ENCODE measurements around the gene SLC2A13. TPM values are rescaled to one million over a fixed set of nuclear protein-coding genes. Genes with fewer than 3 reads are reported as not detected.

Gene SLC2A13
- total RNA-seq, 4 donors from 2014 or later = 18.4 to 32.0 (median 25.3) TPM

- TF ChIP-seq, protein P1, sequence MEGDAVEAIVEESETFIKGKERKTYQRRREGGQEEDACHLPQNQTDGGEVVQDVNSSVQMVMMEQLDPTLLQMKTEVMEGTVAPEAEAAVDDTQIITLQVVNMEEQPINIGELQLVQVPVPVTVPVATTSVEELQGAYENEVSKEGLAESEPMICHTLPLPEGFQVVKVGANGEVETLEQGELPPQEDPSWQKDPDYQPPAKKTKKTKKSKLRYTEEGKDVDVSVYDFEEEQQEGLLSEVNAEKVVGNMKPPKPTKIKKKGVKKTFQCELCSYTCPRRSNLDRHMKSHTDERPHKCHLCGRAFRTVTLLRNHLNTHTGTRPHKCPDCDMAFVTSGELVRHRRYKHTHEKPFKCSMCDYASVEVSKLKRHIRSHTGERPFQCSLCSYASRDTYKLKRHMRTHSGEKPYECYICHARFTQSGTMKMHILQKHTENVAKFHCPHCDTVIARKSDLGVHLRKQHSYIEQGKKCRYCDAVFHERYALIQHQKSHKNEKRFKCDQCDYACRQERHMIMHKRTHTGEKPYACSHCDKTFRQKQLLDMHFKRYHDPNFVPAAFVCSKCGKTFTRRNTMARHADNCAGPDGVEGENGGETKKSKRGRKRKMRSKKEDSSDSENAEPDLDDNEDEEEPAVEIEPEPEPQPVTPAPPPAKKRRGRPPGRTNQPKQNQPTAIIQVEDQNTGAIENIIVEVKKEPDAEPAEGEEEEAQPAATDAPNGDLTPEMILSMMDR (IDR thresholded peaks at IDR 0.05; ENCODE audit: low read depth) = no peak
Measured at GRCh38 chr12:39831587-39832315, 274.1 kb downstream of the SLC2A13 start.

- TF ChIP-seq, protein P1 (IDR thresholded peaks at IDR 0.05; ENCODE audit: low read depth) = no peak
Measured at GRCh38 chr12:39830852-39831520, 274.9 kb downstream of the SLC2A13 start.

DNA sequence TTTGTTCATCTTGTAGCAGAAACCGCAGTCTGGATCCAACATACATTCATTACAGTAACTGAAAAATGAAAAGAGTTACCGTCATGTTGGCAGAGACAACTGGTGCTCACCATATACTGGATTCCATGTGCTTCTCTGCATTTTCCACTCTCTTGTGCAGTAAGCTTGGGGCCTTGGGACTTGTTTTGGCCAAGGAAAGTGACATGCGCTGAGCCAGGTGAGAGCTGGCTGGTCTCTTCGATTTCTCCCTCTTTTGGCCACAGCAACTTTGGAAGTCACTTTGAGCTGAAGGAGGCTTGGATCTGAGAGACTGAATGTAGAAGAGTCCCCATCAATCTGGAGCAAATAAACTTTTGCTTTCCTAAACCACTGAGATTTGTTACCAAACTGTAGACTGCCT is 275.7 kb downstream of the SLC2A13 start:
- TF ChIP-seq, protein P1 (IDR thresholded peaks at IDR 0.05; ENCODE audit: low read depth) = no peak

- TF ChIP-seq, protein P1 (IDR thresholded peaks at IDR 0.05; ENCODE audit: low read depth) = no peak
Measured at GRCh38 chr12:39824505-39825212, 281.2 kb downstream of the SLC2A13 start.

DNA sequence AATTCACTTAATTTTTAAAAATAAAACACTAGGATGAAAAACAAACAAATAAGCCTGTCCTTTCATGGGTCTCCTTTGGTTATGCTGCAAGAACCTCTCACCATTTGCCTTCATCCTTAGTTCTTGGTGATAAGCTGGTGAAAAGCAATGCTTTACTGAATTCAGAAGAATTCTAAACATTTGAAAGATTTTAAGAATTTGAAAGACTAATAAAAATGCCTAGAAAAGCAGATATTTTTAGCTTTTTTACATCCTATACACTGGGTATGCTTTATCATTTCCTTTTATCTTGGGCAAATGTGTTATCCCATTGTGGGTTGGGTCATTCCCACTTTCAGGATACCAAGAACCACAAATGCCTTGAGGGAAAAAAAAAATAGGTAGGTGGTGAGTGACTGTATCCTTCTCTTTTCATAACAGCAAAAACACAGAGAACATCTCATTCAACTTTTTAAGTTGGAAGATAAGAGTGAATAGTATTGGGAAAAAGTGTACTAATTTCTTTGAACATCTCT is 289.2 kb downstream of the SLC2A13 start:
- TF ChIP-seq, protein P1 (IDR thresholded peaks at IDR 0.05; ENCODE audit: low read depth) = no peak

GRCh38 chr12:39815746-39816145 is 290.1 kb downstream of the SLC2A13 start:
- TF ChIP-seq, protein P1 (IDR thresholded peaks at IDR 0.05; ENCODE audit: low read depth) = no peak

- TF ChIP-seq, protein P1 (IDR thresholded peaks at IDR 0.05; ENCODE audit: low read depth) = no peak
Measured at GRCh38 chr12:39814626-39815025, 291.3 kb downstream of the SLC2A13 start.
